HL-60/S4 (cell line): ENCODE data around the gene BMP8A.
"Not testable (repeated sequence)": the region's sequence is repeated elsewhere in the genome, so short reads cannot be mapped to it uniquely, and the experiment has no call there.

Experiments
- in situ Hi-C: fragments of 300-500 bp; cut with MboI; formaldehyde crosslinking; loops from 2 replicates; pipeline ENCODE4 v1.14.3; 2022; ENCODE audit warnings: low sequenced_read_pairs

Gene BMP8A

DNA sequence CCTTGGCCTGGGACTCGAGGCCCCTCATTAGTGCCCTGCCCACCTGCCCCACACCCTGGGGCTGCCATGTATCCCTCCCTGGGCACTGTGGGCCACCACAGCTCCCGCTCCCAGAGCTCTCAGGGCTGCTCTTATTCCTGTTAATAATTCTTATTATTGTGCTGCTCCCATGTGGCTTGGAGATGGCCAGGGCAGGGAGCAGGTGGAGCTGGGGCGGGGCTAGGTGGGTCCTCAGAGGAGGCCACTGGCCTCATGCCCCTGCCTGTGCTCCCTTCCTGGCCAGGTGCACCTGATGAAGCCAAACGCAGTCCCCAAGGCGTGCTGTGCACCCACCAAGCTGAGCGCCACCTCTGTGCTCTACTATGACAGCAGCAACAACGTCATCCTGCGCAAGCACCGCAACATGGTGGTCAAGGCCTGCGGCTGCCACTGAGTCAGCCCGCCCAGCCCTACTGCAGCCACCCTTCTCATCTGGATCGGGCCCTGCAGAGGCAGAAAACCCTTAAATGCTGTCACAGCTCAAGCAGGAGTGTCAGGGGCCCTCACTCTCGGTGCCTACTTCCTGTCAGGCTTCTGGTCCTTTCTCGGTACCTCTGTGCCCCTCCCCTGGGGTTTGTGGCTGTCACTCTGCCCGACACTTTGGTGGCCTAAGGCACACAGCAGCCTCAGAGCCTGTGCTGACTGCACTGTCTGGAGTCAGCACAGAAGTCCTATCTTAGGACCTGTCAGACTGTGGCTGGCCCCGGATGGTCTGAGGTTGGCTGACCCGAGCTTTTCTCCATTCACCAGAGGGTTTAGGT is 34.1 kb downstream of the BMP8A start:
- in situ Hi-C loops: no loop called here

- in situ Hi-C loops: no loop called here
Measured at GRCh38 chr1:39526466-39527189, 35.2 kb downstream of the BMP8A start.

GRCh38 chr1:39527190-39527579 is 35.7 kb downstream of the BMP8A start:
- in situ Hi-C loops: not testable (repeated sequence)

GRCh38 chr1:39528082-39528481 is 36.6 kb downstream of the BMP8A start:
- in situ Hi-C loops: no loop called here

GRCh38 chr1:39529901-39530535 is 38.6 kb downstream of the BMP8A start:
- in situ Hi-C loops: no loop called here

- in situ Hi-C loops: no loop called here
Measured at GRCh38 chr1:39531526-39531925, 40.1 kb downstream of the BMP8A start.

DNA sequence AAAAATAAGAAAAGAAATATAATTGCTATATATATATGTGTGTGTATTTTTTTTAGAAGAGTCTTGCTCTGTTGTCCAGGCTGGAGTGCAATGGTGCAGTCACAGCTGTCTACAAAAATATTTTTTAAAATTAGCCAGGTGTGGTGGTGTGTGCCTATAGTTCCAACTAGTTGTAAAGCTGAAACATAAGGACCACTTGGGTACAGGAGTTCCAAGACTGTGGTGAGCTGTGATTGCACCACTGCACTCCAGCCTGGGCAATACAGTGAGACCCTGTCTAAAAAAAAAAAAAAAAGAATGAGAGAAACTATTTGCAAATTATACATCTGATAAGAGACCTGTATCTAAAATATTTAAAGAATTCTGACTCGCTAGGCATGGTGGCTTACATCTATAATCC is 42.0 kb downstream of the BMP8A start:
- in situ Hi-C loops: no loop called here

DNA sequence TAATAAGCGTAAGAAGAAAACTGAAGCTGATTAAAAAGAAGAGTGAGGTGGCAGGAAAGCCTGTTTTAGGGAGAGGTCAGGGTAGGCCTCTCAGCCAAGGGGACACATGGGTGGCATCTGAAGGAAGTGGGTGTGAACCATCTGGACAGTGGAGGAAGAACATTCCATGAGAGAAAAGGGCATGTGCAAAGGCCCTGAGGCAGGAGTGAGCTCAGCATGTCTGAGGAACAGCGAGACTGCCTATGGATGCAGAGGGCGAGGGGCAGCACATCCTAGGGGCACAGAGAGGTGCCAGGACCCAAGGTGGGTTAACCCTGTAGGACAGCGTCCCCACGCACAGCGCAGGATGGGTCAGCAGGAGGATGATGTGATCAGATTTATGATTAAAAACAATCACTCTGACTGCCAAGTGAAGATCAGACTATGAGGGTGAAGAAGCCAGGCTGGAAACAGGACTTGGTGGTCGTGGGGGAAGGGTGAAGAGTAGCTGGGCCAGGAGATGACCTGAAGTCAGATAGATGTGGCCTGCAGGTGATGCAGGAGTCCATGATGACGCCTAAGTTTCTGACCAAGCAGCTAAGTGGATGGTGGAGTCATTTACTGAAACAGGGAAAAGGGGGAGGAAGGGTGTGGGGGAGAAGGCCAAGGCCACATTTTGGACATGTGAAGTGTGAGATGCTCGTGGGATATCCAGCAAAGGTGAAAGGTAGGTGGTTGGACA is 47.3 kb downstream of the BMP8A start:
- in situ Hi-C loops: no loop called here

DNA sequence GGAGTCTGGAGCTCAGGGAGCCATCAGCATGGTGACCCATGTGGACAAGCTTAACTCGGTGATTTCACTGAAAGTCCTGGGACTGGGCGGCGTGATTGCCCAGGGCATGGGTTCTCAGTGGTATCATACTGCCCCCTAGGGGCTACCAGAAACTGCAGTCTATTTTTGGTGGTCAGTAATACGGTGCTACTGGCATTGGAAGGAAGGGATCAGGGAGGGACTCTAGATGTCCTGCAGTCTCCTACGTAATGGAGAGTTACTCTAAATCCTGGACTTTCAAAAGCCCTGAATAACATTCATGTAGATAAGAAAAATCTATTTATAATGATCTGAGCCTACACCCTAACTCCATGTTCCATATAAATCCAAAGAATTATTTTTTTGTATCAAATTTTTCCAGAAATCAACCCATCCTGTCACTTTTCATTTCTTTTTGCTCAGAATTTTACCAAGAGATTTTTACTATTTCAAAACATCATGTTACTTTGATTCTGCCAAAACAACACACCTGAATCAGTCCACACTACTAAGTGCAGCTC is 47.9 kb downstream of the BMP8A start:
- in situ Hi-C loops: no loop called here

DNA sequence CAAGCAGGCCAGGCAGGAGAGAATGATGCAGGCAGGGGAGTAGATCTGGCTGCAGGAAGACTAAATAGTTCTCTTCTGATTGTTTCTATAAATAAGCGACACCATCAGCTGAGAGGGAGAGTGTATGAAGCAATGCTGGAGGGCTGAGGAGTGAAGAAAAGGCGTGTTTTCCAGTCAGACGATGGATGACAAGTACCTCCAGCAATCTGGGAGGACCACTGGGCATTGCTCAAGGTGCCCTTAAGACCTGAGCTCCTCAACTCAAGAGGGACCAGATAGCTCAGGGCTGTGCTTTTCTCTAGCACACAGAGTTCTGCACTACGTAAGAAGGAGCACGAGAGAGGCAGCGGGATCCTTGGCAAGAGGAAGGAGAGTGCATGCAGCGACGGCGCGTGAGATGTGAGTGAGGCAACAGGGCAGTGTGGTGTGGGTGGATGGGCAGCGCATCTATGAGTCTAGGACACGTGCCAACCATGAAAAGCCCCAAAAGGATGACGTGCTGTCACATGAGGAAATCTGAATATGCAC is 49.1 kb downstream of the BMP8A start:
- in situ Hi-C loops: no loop called here

GRCh38 chr1:39542924-39543323 is 51.5 kb downstream of the BMP8A start:
- in situ Hi-C loops: no loop called here

DNA sequence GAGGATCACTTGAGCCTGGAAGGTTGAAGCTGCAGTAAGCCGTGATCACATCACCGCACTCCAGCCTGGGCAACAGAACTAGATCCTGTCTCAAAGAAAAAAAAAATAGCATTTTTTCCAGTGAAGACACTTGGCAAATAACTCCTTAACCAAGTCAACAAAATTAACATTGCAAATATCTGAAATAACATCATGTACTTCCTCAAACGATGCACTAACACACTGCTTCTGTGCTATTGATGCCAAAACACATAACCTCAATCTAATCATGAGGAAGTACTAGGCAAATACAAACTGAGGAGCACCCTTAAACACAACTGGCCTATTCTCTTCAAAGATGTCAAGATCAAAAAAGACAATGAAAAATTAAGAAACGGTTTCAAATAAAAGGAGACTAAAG is 52.9 kb downstream of the BMP8A start:
- in situ Hi-C loops: no loop called here

DNA sequence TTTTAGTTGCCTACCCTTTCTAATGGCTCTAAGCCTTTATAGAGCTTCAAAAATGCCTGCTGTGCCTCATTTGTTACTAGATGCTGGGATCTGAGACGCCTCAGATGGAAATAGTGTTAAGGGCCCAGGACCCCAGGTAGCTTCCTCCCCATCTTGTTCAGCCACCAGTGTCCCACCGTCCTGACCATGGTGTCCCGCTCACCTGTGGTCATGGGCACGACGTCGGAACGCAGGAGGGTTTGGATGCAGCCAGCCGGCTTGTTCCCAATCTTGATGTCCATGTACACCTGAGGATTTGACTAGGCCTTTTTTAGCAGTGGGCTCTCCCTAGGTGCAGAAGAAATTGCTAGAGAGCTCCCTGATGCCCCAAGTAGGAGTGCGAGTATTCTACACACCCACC is 54.1 kb downstream of the BMP8A start:
- in situ Hi-C loops: no loop called here

DNA sequence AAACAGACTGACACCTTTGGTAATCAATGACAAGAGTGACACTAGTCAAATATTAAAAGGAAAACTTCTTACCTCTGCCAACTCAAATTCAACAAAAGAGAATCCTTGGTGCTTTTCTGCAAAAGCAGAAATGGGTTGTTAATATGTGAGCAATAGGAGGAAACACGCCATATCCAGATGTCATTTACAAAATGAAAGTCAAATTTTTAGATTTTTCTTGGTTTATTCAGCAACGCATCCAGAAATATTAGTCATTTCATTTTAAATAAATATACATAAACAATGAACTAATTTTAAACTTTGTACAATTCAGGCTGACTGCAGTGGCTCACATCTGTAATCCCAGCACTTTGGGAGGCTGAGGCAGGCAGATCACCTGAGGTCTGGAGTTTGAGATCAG is 62.8 kb downstream of the BMP8A start:
- in situ Hi-C loops: no loop called here

DNA sequence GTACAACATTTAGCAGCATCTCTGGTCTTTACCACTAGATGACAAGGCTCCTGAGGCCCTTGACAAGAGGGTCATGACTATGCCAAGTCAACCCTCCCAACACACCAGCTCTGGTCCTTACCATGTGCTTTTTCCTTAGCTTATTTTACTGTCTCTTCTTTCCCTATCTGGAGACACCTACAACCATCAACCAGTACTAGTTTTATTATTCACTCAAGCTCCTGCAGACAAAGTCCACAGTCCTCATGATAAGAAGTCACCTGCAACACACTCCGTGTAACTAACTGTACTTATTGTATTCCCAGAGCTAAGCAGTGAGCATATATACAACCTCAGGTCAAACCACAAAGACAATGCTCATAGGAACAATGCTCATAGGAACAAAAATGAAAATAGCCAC is 69.8 kb downstream of the BMP8A start:
- in situ Hi-C loops: no loop called here

DNA sequence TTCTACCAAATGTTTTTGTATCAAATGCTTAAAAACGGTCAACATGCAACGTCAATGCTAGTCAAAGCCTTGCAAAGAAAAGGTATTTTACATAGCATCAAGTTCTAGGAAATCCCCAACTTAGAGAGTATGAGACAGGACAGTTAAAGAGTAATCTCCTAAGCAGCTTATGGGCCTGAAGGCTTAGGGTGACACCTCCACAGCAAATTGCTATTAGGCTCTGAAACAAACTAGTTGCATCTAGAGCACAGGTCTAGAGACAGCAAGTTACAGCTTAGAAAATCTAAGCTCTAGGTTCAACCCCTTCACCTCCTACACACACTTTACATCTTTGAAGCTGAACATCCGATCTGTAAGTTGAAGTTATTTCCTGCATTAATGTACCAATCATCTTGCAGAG is 71.5 kb downstream of the BMP8A start:
- in situ Hi-C loops: no loop called here

GRCh38 chr1:39563669-39564068 is 72.2 kb downstream of the BMP8A start:
- in situ Hi-C loops: no loop called here

- in situ Hi-C loops: no loop called here
Measured at GRCh38 chr1:39564340-39564739, 72.9 kb downstream of the BMP8A start.

GRCh38 chr1:39564941-39565340 is 73.5 kb downstream of the BMP8A start:
- in situ Hi-C loops: no loop called here

GRCh38 chr1:39566441-39567137 is 75.2 kb downstream of the BMP8A start:
- in situ Hi-C loops: no loop called here
